GM23338 (cell line): ENCODE measurements around the gene POLR2L. TPM values are rescaled to one million over a fixed set of nuclear protein-coding genes. Genes with fewer than 3 reads are reported as not detected.

Experiments used
- ATAC-seq: fragments of 200-7000 bp; cut with Tn5 transposase; 3 replicates; pipeline ENCODE4 v1.9.1; 2020
- DNase-seq: peaks from one replicate; pipeline ENCODE4 v3.0.0-alpha.2; 2015; ENCODE audit warnings: low spot score
- H2AFZ ChIP-seq: fragments of 200-600 bp; sonication (generic); 2 replicates; pipeline ENCODE4 v1.8.0; 2016; ENCODE audit warnings: antibody characterized with exemption, mild to moderate bottlenecking, moderate library complexity
- H3F3A ChIP-seq: fragments of 200-600 bp; sonication (generic); replicated peaks from 2 replicates; pipeline ENCODE4 v1.8.0; 2017; ENCODE audit warnings: antibody characterized with exemption, mixed run types, low read depth
- H3K27ac ChIP-seq: fragments of 200-600 bp; sonication (generic); 2 replicates; pipeline ENCODE4 v1.6.1; 2016; ENCODE audit warnings: low read depth
- H3K27me3 ChIP-seq: fragments of 200-600 bp; sonication (generic); 2 replicates; pipeline ENCODE4 v1.8.0; 2016; ENCODE audit warnings: mild to moderate bottlenecking, mixed run types, moderate library complexity; ENCODE audit not compliant: insufficient read depth
- H3K36me3 ChIP-seq: fragments of 200-600 bp; sonication (generic); 2 replicates; pipeline ENCODE4 v1.8.0; 2016; ENCODE audit warnings: mild to moderate bottlenecking; ENCODE audit not compliant: insufficient read depth
- H3K4me1 ChIP-seq: fragments of 200-600 bp; sonication (generic); 2 replicates; pipeline ENCODE4 v1.8.0; 2016; ENCODE audit warnings: mild to moderate bottlenecking, moderate library complexity; ENCODE audit not compliant: insufficient read depth
- H3K4me2 ChIP-seq: fragments of 200-600 bp; sonication (generic); 2 replicates; pipeline ENCODE4 v1.7.1; 2017; ENCODE audit warnings: mixed run types
- H3K4me3 ChIP-seq: fragments of 200-600 bp; sonication (generic); 2 replicates; pipeline ENCODE4 v1.6.1; 2016; ENCODE audit warnings: mixed run types
- H3K79me2 ChIP-seq: fragments of 200-600 bp; sonication (generic); replicated peaks from 2 replicates; pipeline ENCODE4 v1.8.0; 2017; ENCODE audit warnings: mild to moderate bottlenecking; ENCODE audit not compliant: insufficient read depth
- H3K9me2 ChIP-seq: fragments of 200-600 bp; sonication (generic); 2 replicates; pipeline ENCODE4 v1.8.0; 2017; ENCODE audit not compliant: insufficient read depth
- H4K20me1 ChIP-seq: fragments of 200-600 bp; sonication (generic); replicated peaks from 2 replicates; pipeline ENCODE4 v1.8.0; 2017; ENCODE audit warnings: mild to moderate bottlenecking; ENCODE audit not compliant: insufficient read depth
- H3K27ac Mint-ChIP-seq: 2 replicates; pipeline ENCODE4 v1.8.0; 2020; ENCODE audit warnings: inconsistent platforms, mild to moderate bottlenecking, moderate library complexity, mixed read lengths
- H3K27me3 Mint-ChIP-seq: 3 replicates; pipeline ENCODE4 v1.8.0; 2022; ENCODE audit warnings: low read depth, mild to moderate bottlenecking, moderate library complexity, mixed read lengths, inconsistent platforms; ENCODE audit not compliant: insufficient read depth, poor library complexity
- H3K36me3 Mint-ChIP-seq: 3 replicates; pipeline ENCODE4 v1.8.0; 2021; ENCODE audit warnings: low read depth, mild to moderate bottlenecking, inconsistent platforms, moderate library complexity, mixed read lengths
- H3K4me1 Mint-ChIP-seq: 3 replicates; pipeline ENCODE4 v1.8.0; 2020; ENCODE audit warnings: mild to moderate bottlenecking, inconsistent platforms, mixed read lengths
- H3K4me3 Mint-ChIP-seq: 3 replicates; pipeline ENCODE4 v1.8.0; 2021; ENCODE audit warnings: moderate library complexity, mild to moderate bottlenecking, inconsistent platforms, mixed read lengths
- H3K9me3 Mint-ChIP-seq: 3 replicates; pipeline ENCODE4 v1.8.0; 2020; ENCODE audit warnings: moderate library complexity, mild to moderate bottlenecking, inconsistent platforms, mixed read lengths
- CREB1 ChIP-seq: fragments of 250-450 bp; sonication (Bioruptor Pico); IDR thresholded peaks from 2 replicates; pipeline ENCODE4 v1.5.0; 2020; ENCODE audit warnings: low read depth, mild to moderate bottlenecking, moderate library complexity
- CTCF ChIP-seq, 2 experiments: fragments of 200-600 bp in 1 of 2; sonication (generic) in 1 of 2; conservative IDR thresholded peaks; 2 replicates each; pipeline versions ENCODE4 v1.5.1 to v1.6.1; 2016 to 2017; ENCODE audit warnings: antibody characterized with exemption in 2 of 2, low read depth in 2 of 2, mild to moderate bottlenecking in 2 of 2, moderate library complexity in 1 of 2
- ETS1 ChIP-seq: IDR thresholded peaks from 2 replicates; pipeline ENCODE4 v1.6.1; 2016; ENCODE audit warnings: antibody characterized with exemption
- JUNB ChIP-seq: IDR thresholded peaks from one replicate; pipeline ENCODE4 v1.6.1; 2016; ENCODE audit warnings: antibody characterized with exemption; ENCODE audit not compliant: unreplicated experiment
- NANOG ChIP-seq: IDR thresholded peaks from 2 replicates; pipeline ENCODE4 v1.6.1; 2016; ENCODE audit warnings: antibody characterized with exemption, borderline replicate concordance
- POLR2AphosphoS5 ChIP-seq: IDR thresholded peaks from 2 replicates; pipeline ENCODE4 v1.6.1; 2016; ENCODE audit warnings: antibody characterized with exemption, low read depth
- STAT1 ChIP-seq: IDR thresholded peaks from one replicate; pipeline ENCODE4 v1.6.1; 2016; ENCODE audit warnings: antibody characterized with exemption; ENCODE audit not compliant: unreplicated experiment
- ZNF114 ChIP-seq: fragments of 250-450 bp; sonication (Bioruptor Pico); IDR thresholded peaks from 2 replicates; pipeline ENCODE4 v1.5.0; 2020; ENCODE audit warnings: mild to moderate bottlenecking, moderate library complexity
- polyA plus RNA-seq: library from polyadenylated mRNA; unstranded; fragments of >200 nt; fragmentation: Nextera tagmentation; extraction: Ambion mirVana; gene quantifications from 2 replicates; pipeline ENCODE4 v1.2.1, GENCODE V29; 2016
- total RNA-seq: library from RNA; depleted of rRNA; stranded (reverse); fragments of >200 nt; shearing (Covaris generic); gene quantifications from 2 replicates; pipeline ENCODE4 v1.2.3, GENCODE V29; 2014
- TF ChIP-seq, protein P1 (sequence below): IDR thresholded peaks from one replicate; pipeline ENCODE4 v1.6.1; 2018; ENCODE audit warnings: antibody characterized with exemption; ENCODE audit not compliant: unreplicated experiment

Gene POLR2L
- total and polyA plus RNA-seq, 2 experiments from 2014 or later = 32.2 to 369 TPM

DNA sequence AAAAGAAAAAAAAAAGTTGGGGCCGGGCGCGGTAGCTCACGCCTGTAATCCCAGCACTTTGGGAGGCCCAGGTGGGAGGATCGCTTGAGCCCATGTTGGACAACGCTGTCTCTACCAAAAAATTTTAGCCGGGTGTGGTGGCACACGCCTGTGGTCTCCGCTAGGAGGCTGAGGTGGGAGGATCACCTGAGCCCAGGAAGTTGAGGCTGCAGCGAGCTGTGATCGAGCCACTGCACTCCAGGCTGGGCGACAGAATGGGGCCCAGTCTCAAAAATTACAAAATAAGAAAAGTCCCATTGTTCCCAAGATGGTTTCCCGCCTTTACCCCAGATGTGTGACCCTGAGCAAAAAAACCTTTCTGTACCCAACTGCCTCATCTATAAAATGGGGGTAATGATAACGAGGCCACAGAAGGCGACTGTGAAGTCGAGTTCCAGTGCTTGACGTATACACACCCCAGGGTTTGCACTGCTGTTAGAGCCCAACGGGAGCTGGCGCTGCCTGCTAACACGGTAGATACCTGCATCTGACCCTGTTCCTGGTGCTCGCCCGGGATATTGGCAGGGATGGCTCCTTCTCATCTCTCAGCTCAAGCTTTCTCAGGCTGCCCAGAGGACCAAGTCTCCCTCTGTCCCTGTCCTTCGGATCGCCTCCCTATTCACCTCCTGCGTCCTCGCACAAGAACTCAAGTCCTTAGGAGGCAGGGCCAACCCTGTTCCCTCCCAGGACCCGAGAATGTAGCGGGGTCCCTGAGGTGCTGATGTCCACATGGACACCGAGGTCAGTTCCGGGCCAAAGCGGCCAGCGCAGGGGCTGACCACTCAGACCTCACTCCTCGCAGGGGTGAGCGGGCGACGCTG, 33.7 kb downstream of the POLR2L start:
- peak overlapping the region; percentile 94 for H3K4me3 Mint-ChIP-seq
- peaks cover 37% of the 10 kb centered on the region for H3K27me3 Mint-ChIP-seq
- DNase-seq (no peak), ATAC-seq (no peak)
- peak overlapping the region; percentile 55; the same call in 1 of the 2 replicates for H3K27ac ChIP-seq
- peak overlapping the region; percentile 98 for H3K4me3 ChIP-seq
- peaks cover 24% of the 10 kb centered on the region for H3K4me1 Mint-ChIP-seq
- H3K36me3 Mint-ChIP-seq = peaks cover 35% of the 10 kb centered on the region
- no peak for TF ChIP-seq ZNF114 (CRISPR knock-in tag)
- TF ChIP-seq STAT1 = no peak
- TF ChIP-seq CTCF (conservative IDR thresholded peaks at IDR 0.05; ENCODE audit: low read depth in 2 of 2) = no peak
- TF ChIP-seq, protein P1, sequence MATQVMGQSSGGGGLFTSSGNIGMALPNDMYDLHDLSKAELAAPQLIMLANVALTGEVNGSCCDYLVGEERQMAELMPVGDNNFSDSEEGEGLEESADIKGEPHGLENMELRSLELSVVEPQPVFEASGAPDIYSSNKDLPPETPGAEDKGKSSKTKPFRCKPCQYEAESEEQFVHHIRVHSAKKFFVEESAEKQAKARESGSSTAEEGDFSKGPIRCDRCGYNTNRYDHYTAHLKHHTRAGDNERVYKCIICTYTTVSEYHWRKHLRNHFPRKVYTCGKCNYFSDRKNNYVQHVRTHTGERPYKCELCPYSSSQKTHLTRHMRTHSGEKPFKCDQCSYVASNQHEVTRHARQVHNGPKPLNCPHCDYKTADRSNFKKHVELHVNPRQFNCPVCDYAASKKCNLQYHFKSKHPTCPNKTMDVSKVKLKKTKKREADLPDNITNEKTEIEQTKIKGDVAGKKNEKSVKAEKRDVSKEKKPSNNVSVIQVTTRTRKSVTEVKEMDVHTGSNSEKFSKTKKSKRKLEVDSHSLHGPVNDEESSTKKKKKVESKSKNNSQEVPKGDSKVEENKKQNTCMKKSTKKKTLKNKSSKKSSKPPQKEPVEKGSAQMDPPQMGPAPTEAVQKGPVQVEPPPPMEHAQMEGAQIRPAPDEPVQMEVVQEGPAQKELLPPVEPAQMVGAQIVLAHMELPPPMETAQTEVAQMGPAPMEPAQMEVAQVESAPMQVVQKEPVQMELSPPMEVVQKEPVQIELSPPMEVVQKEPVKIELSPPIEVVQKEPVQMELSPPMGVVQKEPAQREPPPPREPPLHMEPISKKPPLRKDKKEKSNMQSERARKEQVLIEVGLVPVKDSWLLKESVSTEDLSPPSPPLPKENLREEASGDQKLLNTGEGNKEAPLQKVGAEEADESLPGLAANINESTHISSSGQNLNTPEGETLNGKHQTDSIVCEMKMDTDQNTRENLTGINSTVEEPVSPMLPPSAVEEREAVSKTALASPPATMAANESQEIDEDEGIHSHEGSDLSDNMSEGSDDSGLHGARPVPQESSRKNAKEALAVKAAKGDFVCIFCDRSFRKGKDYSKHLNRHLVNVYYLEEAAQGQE = no peak
- no peak for TF ChIP-seq NANOG
- no peak for TF ChIP-seq JUNB
- no peak for TF ChIP-seq POLR2AphosphoS5
- no peak for TF ChIP-seq CREB1 (CRISPR knock-in tag)
- TF ChIP-seq ETS1 = no peak
- H3K36me3 ChIP-seq = peaks cover 22% of the 10 kb centered on the region
- peak overlapping the region; percentile 74 for H2AFZ ChIP-seq
- H4K20me1 ChIP-seq = peaks cover 16% of the 10 kb centered on the region
- peaks cover 19% of the 10 kb centered on the region for H3K4me1 ChIP-seq
- H3K9me2 ChIP-seq = no peaks in the 10 kb centered on the region
- peak overlapping the region; percentile 97 for H3K27ac Mint-ChIP-seq
- H3F3A ChIP-seq = peaks cover 55% of the 10 kb centered on the region
- no peaks in the 10 kb centered on the region for H3K27me3 ChIP-seq
- peaks cover 5% of the 10 kb centered on the region; the same call in 1 of the 3 replicates for H3K9me3 Mint-ChIP-seq
- peaks cover 38% of the 10 kb centered on the region for H3K79me2 ChIP-seq
- peak overlapping the region; percentile 99 for H3K4me2 ChIP-seq
